Mesenteric fat pad (tissue), 1 donor: ENCODE data around the gene ABCB9. TPM values are rescaled to one million over a fixed set of nuclear protein-coding genes. Genes with fewer than 3 reads are reported as not detected.

Source experiments
- DNase-seq: peaks from one replicate; pipeline ENCODE4 v3.0.0-alpha.2; 2020; ENCODE audit warnings: low spot score
- total RNA-seq: library from RNA; stranded (reverse); fragmentation: NEBNext Ultra II Directional; extraction: Animal tissue kit (Norgen Biotek cat#: 25700); gene quantifications from one replicate; pipeline ENCODE4 v1.2.1, GENCODE V29; 2021
- donor health status: DM: yes; HTN: yes; CAD: no.

The ABCB9 gene
- total RNA-seq, 1 donor from 2014 or later = 2.2 TPM

GRCh38 chr12:122966743-122967550, 684 bp upstream of the ABCB9 start:
- DNase-seq = no peak

- DNase-seq = no peak
Observed at GRCh38 chr12:122965321-122965751, 927 bp downstream of the ABCB9 start.

GRCh38 chr12:122964439-122965257, 1.6 kb downstream of the ABCB9 start:
- DNase-seq = no peak

GRCh38 chr12:122963941-122964265, 2.4 kb downstream of the ABCB9 start:
- no peak for DNase-seq

GRCh38 chr12:122961531-122962329, 4.5 kb downstream of the ABCB9 start:
- no peak for DNase-seq

- no peak for DNase-seq
Observed at GRCh38 chr12:122960193-122960569, 6.1 kb downstream of the ABCB9 start.

- no peak for DNase-seq
Observed at GRCh38 chr12:122959566-122960192, 6.6 kb downstream of the ABCB9 start.

GRCh38 chr12:122958198-122958888, 7.9 kb downstream of the ABCB9 start:
- no peak for DNase-seq

GRCh38 chr12:122956035-122956434, 10.2 kb downstream of the ABCB9 start:
- DNase-seq = no peak

GRCh38 chr12:122955156-122955555, 11.1 kb downstream of the ABCB9 start:
- no peak for DNase-seq

- DNase-seq = no peak
Observed at GRCh38 chr12:122951979-122952892, 14.0 kb downstream of the ABCB9 start.

- DNase-seq = no peak
Observed at GRCh38 chr12:122951406-122951805, 14.9 kb downstream of the ABCB9 start.

- no peak for DNase-seq
Observed at GRCh38 chr12:122949816-122950675, 16.2 kb downstream of the ABCB9 start.

- no peak for DNase-seq
Observed at GRCh38 chr12:122949405-122949804, 16.9 kb downstream of the ABCB9 start.

GRCh38 chr12:122948605-122949004, 17.7 kb downstream of the ABCB9 start:
- DNase-seq = no peak

- no peak for DNase-seq
Observed at GRCh38 chr12:122947352-122947792, 18.9 kb downstream of the ABCB9 start.

- DNase-seq = peak; percentile 93
Observed at GRCh38 chr12:122946690-122947341, 19.4 kb downstream of the ABCB9 start.
